Psoas muscle (tissue), 8 donors: ENCODE results near the gene ERICH3. TPM values are rescaled to one million over a fixed set of nuclear protein-coding genes. Genes with fewer than 3 reads are reported as not detected.

Experiments used
- ATAC-seq, 4 donors: fragments of 200-7000 bp; cut with Tn5 transposase; one replicate each; pipeline ENCODE4 v1.9.1; 2020; ENCODE audit warnings: moderate library complexity in 3 of 4, mild to moderate bottlenecking in 2 of 4
- DNase-seq, 2 donors: peaks; one replicate each; pipeline ENCODE4 v3.0.0-alpha.2; 2020
- H3K27ac ChIP-seq: fragments of 200-600 bp; one replicate; pipeline ENCODE4 v1.8.0; 2022
- H3K27me3 ChIP-seq, 3 donors: fragments of 200-600 bp in 1 of 3; one replicate each; pipeline versions ENCODE4 v1.6.1 to v1.8.0; 2013 to 2022; ENCODE audit warnings: low read length in 2 of 3, mild to moderate bottlenecking in 2 of 3, moderate library complexity in 1 of 3; ENCODE audit not compliant: insufficient read depth in 3 of 3
- H3K36me3 ChIP-seq, 2 donors: fragments of 200-600 bp in 1 of 2; one replicate each; pipeline versions ENCODE4 v1.6.1 to v1.8.0; 2013 to 2022; ENCODE audit warnings: low read depth in 1 of 2, mild to moderate bottlenecking in 1 of 2, moderate library complexity in 1 of 2; ENCODE audit not compliant: insufficient read depth in 1 of 2
- H3K4me1 ChIP-seq: fragments of 200-600 bp; one replicate; pipeline ENCODE4 v1.8.0; 2022
- H3K4me3 ChIP-seq: fragments of 200-600 bp; one replicate; pipeline ENCODE4 v1.8.0; 2022; ENCODE audit warnings: mild to moderate bottlenecking
- H3K9me3 ChIP-seq: fragments of 200-600 bp; one replicate; pipeline ENCODE4 v1.8.0; 2022
- CTCF ChIP-seq: fragments of 200-600 bp; IDR thresholded peaks from one replicate; pipeline ENCODE4 v1.8.0; 2022; ENCODE audit warnings: antibody characterized with exemption
- WGBS, 3 donors: extraction: QIAGEN DNeasy Blood & Tissue Kit; methylation state at CpG; one replicate each; pipeline versions ENCODE4 v1.1.6 to v1.1.7; 2013; 5-methylcytosine and 5-hydroxymethylcytosine counted together
- intact Hi-C, 2 donors: fragments of 100-400 bp; cut with DNase I; formaldehyde crosslinking; loops; one replicate each; pipeline versions ENCODE4 v1.11.0 to v1.14.2; 2022
- polyA plus RNA-seq, 3 donors: library from polyadenylated mRNA; stranded (reverse); fragments of 200-250 nt; gene quantifications; one replicate each; pipeline ENCODE4 v1.2.3, GENCODE V29; 2013
- total RNA-seq, 4 donors: library from RNA; stranded (reverse); fragmentation: NEBNext Ultra II Directional in 2 of 4; extraction: Animal tissue kit (Norgen Biotek cat#: 25700) in 2 of 4; gene quantifications; one replicate each; pipeline versions ENCODE4 v1.2.1 to v1.2.4, GENCODE V29; 2021 to 2023
- donor health status: healthy with polysubstance abuse.
- donor health status: DM: no; HTN: no; CAD: no; lungs with moderate emphysema.
- donor health status: Bipolar disorder and iron deficiency.
- donor health status: healthy.
- donor health status: DM: yes; HTN: yes; CAD: no.
- donor health status: DM: no; HTN: no; CAD: no.
- donor health status: DM: no; HTN: no; CAD: no.
- donor health status: DM: yes; HTN: yes; CAD: no.

Gene ERICH3
- total and polyA plus RNA-seq, 7 donors = 0.04 to 0.12 TPM; not detected in 5

GRCh38 chr1:74714429-74715235, 41.0 kb upstream of the ERICH3 start:
- no peak for ATAC-seq
- intact Hi-C loops = no loop called here
- Histone ChIP-seq H3K36me3 (peaks cover 7 to 96% of the 10 kb centered on the region in 2 donors), H3K4me1 (no peaks in the 10 kb centered on the region), H3K27ac (no peak overlapping the region), H3K27me3 (no peaks in the 10 kb centered on the region), H3K9me3 (no peaks in the 10 kb centered on the region), H3K4me3 (no peak overlapping the region)
- 79 to 87% (median 82%) methylated on average over 1 of the region's 1 CpG for WGBS, 3 donors
- TF ChIP-seq CTCF = no peak
- no peak for DNase-seq

GRCh38 chr1:74713849-74714248, 40.3 kb upstream of the ERICH3 start:
- DNase-seq (no peak), ATAC-seq (no peak)
- Histone ChIP-seq H3K36me3 (peaks cover 7 to 96% of the 10 kb centered on the region in 2 donors), H3K4me1 (no peaks in the 10 kb centered on the region), H3K9me3 (no peaks in the 10 kb centered on the region), H3K4me3 (no peak overlapping the region), H3K27ac (no peak overlapping the region), H3K27me3 (no peaks in the 10 kb centered on the region)
- intact Hi-C loops = no loop called here
- no peak for TF ChIP-seq CTCF
- 81 to 93% (median 89%) methylated on average over 3 of the region's 3 CpGs for WGBS, 3 donors

- Histone ChIP-seq H3K36me3 (peaks cover 7 to 89% of the 10 kb centered on the region in 2 donors), H3K4me3 (no peak overlapping the region)
- ATAC-seq = no peak
These were observed 39.3 kb upstream of the ERICH3 start for GRCh38 chr1:74712881-74713280.

GRCh38 chr1:74703386-74704182, 30.0 kb upstream of the ERICH3 start:
- DNase-seq = no peak
- intact Hi-C loops = no loop called here
- Histone ChIP-seq H3K27ac (no peak overlapping the region), H3K27me3 (no peaks in the 10 kb centered on the region), H3K4me1 (no peaks in the 10 kb centered on the region), H3K4me3 (no peak overlapping the region), H3K36me3 (peaks cover 7 to 50% of the 10 kb centered on the region in 2 donors), H3K9me3 (no peaks in the 10 kb centered on the region)
- no peak for ATAC-seq
- 83 to 91% (median 91%) methylated on average over 6 of the region's 6 CpGs for WGBS, 3 donors
- TF ChIP-seq CTCF = no peak

More at GRCh38 chr1:74712881-74713280, 39.3 kb upstream of the ERICH3 start:
- H3K27ac ChIP-seq = no peak overlapping the region
- 64 to 73% (median 73%) methylated on average over 1 of the region's 1 CpG for WGBS, 3 donors
- intact Hi-C loops = no loop called here
- no peak for TF ChIP-seq CTCF
- H3K4me1 ChIP-seq = no peaks in the 10 kb centered on the region
- no peak for DNase-seq
- H3K9me3 ChIP-seq = no peaks in the 10 kb centered on the region
- no peaks in the 10 kb centered on the region for H3K27me3 ChIP-seq
